H9 (cell line): ENCODE results near the gene SPTY2D1. TPM values are rescaled to one million over a fixed set of nuclear protein-coding genes. Genes with fewer than 3 reads are reported as not detected.
"Not testable (repeated sequence)": the region's sequence is repeated elsewhere in the genome, so short reads cannot be mapped to it uniquely, and the experiment has no call there.

Experiments used
- DNase-seq: peaks from one replicate; pipeline ENCODE4 v3.0.0-alpha.2; 2017
- H2AFZ ChIP-seq: one replicate; pipeline ENCODE4 v1.6.1; 2013; ENCODE audit warnings: mild to moderate bottlenecking, low read length, control low read depth, moderate library complexity
- H2AK5ac ChIP-seq: 2 replicates; pipeline ENCODE4 v1.6.1; 2013; ENCODE audit warnings: low read length, control low read depth, mixed read lengths; ENCODE audit not compliant: insufficient read length
- H2BK120ac ChIP-seq: one replicate; pipeline ENCODE4 v1.6.1; 2013; ENCODE audit warnings: low read depth, mild to moderate bottlenecking, low read length, control low read depth, inconsistent platforms; ENCODE audit not compliant: poor library complexity, severe bottlenecking
- H2BK12ac ChIP-seq: 2 replicates; pipeline ENCODE4 v1.6.1; 2013; ENCODE audit warnings: low read length, control low read depth, mixed read lengths, low read depth; ENCODE audit not compliant: insufficient read length
- H2BK15ac ChIP-seq: 2 replicates; pipeline ENCODE4 v1.6.1; 2013; ENCODE audit warnings: low read depth, low read length, control low read depth
- H2BK20ac ChIP-seq: one replicate; pipeline ENCODE4 v1.6.1; 2013; ENCODE audit warnings: low read depth, mild to moderate bottlenecking, low read length, control low read depth, inconsistent platforms; ENCODE audit not compliant: poor library complexity, severe bottlenecking
- H2BK5ac ChIP-seq: 2 replicates; pipeline ENCODE4 v1.6.1; 2013; ENCODE audit warnings: low read length, control low read depth, mixed read lengths; ENCODE audit not compliant: insufficient read length
- H3K14ac ChIP-seq: 2 replicates; pipeline ENCODE4 v1.6.1; 2013; ENCODE audit warnings: low read length, control low read depth; ENCODE audit not compliant: insufficient read depth
- H3K18ac ChIP-seq: 2 replicates; pipeline ENCODE4 v1.6.1; 2013; ENCODE audit warnings: low read depth, mild to moderate bottlenecking, mixed read lengths, low read length, control low read depth; ENCODE audit not compliant: insufficient read length
- H3K23ac ChIP-seq: 2 replicates; pipeline ENCODE4 v1.6.1; 2013; ENCODE audit warnings: low read length, control low read depth, mixed read lengths, low read depth; ENCODE audit not compliant: insufficient read length
- H3K23me2 ChIP-seq: 2 replicates; pipeline ENCODE4 v1.6.1; 2013; ENCODE audit warnings: low read depth, mild to moderate bottlenecking, mixed read lengths, low read length, control low read depth; ENCODE audit not compliant: insufficient read length, poor library complexity, severe bottlenecking
- H3K27ac ChIP-seq: 2 replicates; pipeline ENCODE4 v1.5.1; 2013; ENCODE audit warnings: low read length, control low read depth, mixed read lengths, low read depth; ENCODE audit not compliant: insufficient read length
- H3K27me3 ChIP-seq: 2 replicates; pipeline ENCODE4 v1.6.1; 2013; ENCODE audit warnings: low read length, control low read depth, inconsistent platforms; ENCODE audit not compliant: insufficient read depth
- H3K4ac ChIP-seq: 2 replicates; pipeline ENCODE4 v1.6.1; 2013; ENCODE audit warnings: low read depth, mild to moderate bottlenecking, control low read depth, inconsistent platforms, low read length, moderate library complexity
- H3K4me1 ChIP-seq: 2 replicates; pipeline ENCODE4 v1.6.1; 2013; ENCODE audit warnings: low read length, control low read depth, inconsistent platforms; ENCODE audit not compliant: insufficient read depth
- H3K4me2 ChIP-seq: 2 replicates; pipeline ENCODE4 v1.6.1; 2013; ENCODE audit warnings: low read length, control low read depth, mixed read lengths; ENCODE audit not compliant: insufficient read length, insufficient read depth
- H3K56ac ChIP-seq: 2 replicates; pipeline ENCODE4 v1.6.1; 2013; ENCODE audit warnings: low read depth, mild to moderate bottlenecking, mixed read lengths, low read length, control low read depth; ENCODE audit not compliant: insufficient read length
- H3K79me1 ChIP-seq: 2 replicates; pipeline ENCODE4 v1.6.1; 2013; ENCODE audit warnings: low read depth, mild to moderate bottlenecking, moderate library complexity, low read length, control low read depth, inconsistent platforms; ENCODE audit not compliant: insufficient read depth, poor library complexity, severe bottlenecking
- H3K79me2 ChIP-seq: 2 replicates; pipeline ENCODE4 v1.6.1; 2013; ENCODE audit warnings: low read length, control low read depth, inconsistent platforms; ENCODE audit not compliant: insufficient read depth
- H3K9ac ChIP-seq: 2 replicates; pipeline ENCODE4 v1.6.1; 2013; ENCODE audit warnings: low read length, control low read depth, mixed read lengths; ENCODE audit not compliant: insufficient read length; ENCODE audit errors: extremely low read depth
- H3K9me3 ChIP-seq: one replicate; pipeline ENCODE4 v1.6.1; 2013; ENCODE audit warnings: low read depth, low read length, inconsistent platforms; ENCODE audit not compliant: control insufficient read depth
- H3T11ph ChIP-seq: one replicate; pipeline ENCODE4 v1.6.1; 2013; ENCODE audit warnings: mild to moderate bottlenecking, low read length, control low read depth, inconsistent platforms
- H4K20me1 ChIP-seq: one replicate; pipeline ENCODE4 v1.6.1; 2013; ENCODE audit not compliant: control insufficient read depth, insufficient read length, insufficient read depth
- H4K5ac ChIP-seq: 2 replicates; pipeline ENCODE4 v1.6.1; 2013; ENCODE audit warnings: low read depth, mild to moderate bottlenecking, mixed read lengths, low read length, control low read depth; ENCODE audit not compliant: insufficient read length
- H4K8ac ChIP-seq: replicated peaks from 2 replicates; pipeline ENCODE4 v1.6.1; 2013; ENCODE audit warnings: low read length, control low read depth, mixed read lengths, low read depth; ENCODE audit not compliant: insufficient read length
- H4K91ac ChIP-seq: 2 replicates; pipeline ENCODE4 v1.6.1; 2013; ENCODE audit warnings: low read depth, mild to moderate bottlenecking, moderate library complexity, mixed read lengths, low read length, control low read depth; ENCODE audit not compliant: insufficient read length
- H3K27ac Mint-ChIP-seq, 3 experiments: 2 replicates in 2 of 3; 3 replicates in 1 of 3; pipeline ENCODE4 v1.8.0; 2020 to 2021; ENCODE audit warnings: mixed read lengths in 3 of 3, mild to moderate bottlenecking in 1 of 3, moderate library complexity in 1 of 3
- H3K27me3 Mint-ChIP-seq: 2 replicates; pipeline ENCODE4 v1.8.0; 2021; ENCODE audit warnings: low read depth, mild to moderate bottlenecking, moderate library complexity, mixed read lengths
- H3K36me3 Mint-ChIP-seq, 3 experiments: 2 replicates in 2 of 3; 3 replicates in 1 of 3; pipeline ENCODE4 v1.8.0; 2020 to 2021; ENCODE audit warnings: low read depth in 3 of 3, mixed read lengths in 3 of 3; ENCODE audit not compliant: insufficient read depth in 1 of 3
- H3K4me1 Mint-ChIP-seq, 2 experiments: 2 replicates each; pipeline ENCODE4 v1.8.0; 2020; ENCODE audit warnings: mixed read lengths in 2 of 2
- H3K4me3 Mint-ChIP-seq, 2 experiments: 2 replicates in 1 of 2; 3 replicates in 1 of 2; pipeline ENCODE4 v1.8.0; 2020 to 2021; ENCODE audit warnings: mild to moderate bottlenecking in 2 of 2, mixed read lengths in 2 of 2, moderate library complexity in 1 of 2
- H3K9me3 Mint-ChIP-seq, 2 experiments: 2 replicates in 1 of 2; 3 replicates in 1 of 2; pipeline ENCODE4 v1.8.0; 2020; ENCODE audit warnings: mild to moderate bottlenecking in 2 of 2, mixed read lengths in 2 of 2, moderate library complexity in 1 of 2
- WGBS: extraction: QIAGEN DNeasy Blood & Tissue Kit; methylation state at CpG from one replicate; pipeline ENCODE4 v1.1.7; 2013; ENCODE audit warnings: missing lambda C conversion rate, low lambda C conversion rate, mixed read lengths; ENCODE audit not compliant: insufficient read length; ENCODE audit errors: extremely low coverage; 5-methylcytosine and 5-hydroxymethylcytosine counted together
- total RNA-seq: library from RNA; stranded (reverse); gene quantifications from 2 replicates; pipeline ENCODE4 v1.2.1, GENCODE V29; 2021
- TF ChIP-seq, protein P1 (sequence below): fragments of 200-600 bp; sonication (generic); conservative IDR thresholded peaks from 3 replicates; pipeline ENCODE4 v1.8.0; 2021; ENCODE audit warnings: antibody characterized with exemption, mild to moderate bottlenecking

Gene SPTY2D1
- total RNA-seq, 1 experiment from 2014 or later: 15.9 TPM

DNA sequence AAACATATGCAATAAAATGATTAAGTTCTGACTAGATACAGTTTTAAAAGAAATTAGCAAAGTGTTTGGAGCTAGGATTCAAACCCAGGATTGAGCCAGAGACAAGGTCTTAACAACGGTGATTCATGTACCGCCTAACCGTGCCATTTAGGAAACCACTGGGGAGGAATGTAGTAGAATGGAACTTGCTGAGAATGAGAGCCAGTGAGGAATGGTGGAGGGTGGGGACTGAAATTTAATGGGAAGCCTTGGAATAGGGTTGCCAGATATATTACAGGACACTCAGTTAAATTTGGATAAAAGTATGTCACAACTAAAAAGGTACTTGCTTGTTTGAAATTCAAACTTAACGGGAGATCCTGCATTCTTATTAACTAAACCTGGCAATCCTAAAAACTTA lies 34.0 kb upstream of the SPTY2D1 start:
- Mint-ChIP-seq H3K4me3 (no peak overlapping the region), H3K4me1 (peaks cover 14 to 15% of the 10 kb centered on the region in 2 experiments), H3K27ac (0 out of 7 replicates have a peak overlapping the region, but pooled peaks of 1 of the 3 experiments have one; percentile 45), H3K27me3 (peaks cover 9% of the 10 kb centered on the region), H3K9me3 (no peaks in the 10 kb centered on the region), H3K36me3 (no peaks in the 10 kb centered on the region)
- Histone ChIP-seq H4K8ac (no peak overlapping the region), H3K9ac (no peak overlapping the region), H3T11ph (no peak overlapping the region), H2BK15ac (no peak overlapping the region), H2BK5ac (no peak overlapping the region), H2AK5ac (no peak overlapping the region), H4K5ac (no peak overlapping the region), H2BK20ac (no peak overlapping the region), H3K4me2 (no peak overlapping the region), H3K14ac (no peak overlapping the region), H3K4ac (no peak overlapping the region), H3K9me3 (no peaks in the 10 kb centered on the region), H3K79me2 (no peaks in the 10 kb centered on the region), H2BK12ac (no peak overlapping the region), H2AFZ (no peak overlapping the region), H2BK120ac (no peak overlapping the region), H3K27ac (no peak overlapping the region), H3K18ac (no peak overlapping the region), H4K91ac (no peak overlapping the region), H4K20me1 (no peaks in the 10 kb centered on the region), H3K23me2 (no peaks in the 10 kb centered on the region), H3K56ac (no peak overlapping the region), H3K4me1 (no peaks in the 10 kb centered on the region), H3K23ac (no peak overlapping the region), H3K79me1 (no peaks in the 10 kb centered on the region), H3K27me3 (no peaks in the 10 kb centered on the region)
- DNase-seq: no peak
- TF ChIP-seq, protein P1, sequence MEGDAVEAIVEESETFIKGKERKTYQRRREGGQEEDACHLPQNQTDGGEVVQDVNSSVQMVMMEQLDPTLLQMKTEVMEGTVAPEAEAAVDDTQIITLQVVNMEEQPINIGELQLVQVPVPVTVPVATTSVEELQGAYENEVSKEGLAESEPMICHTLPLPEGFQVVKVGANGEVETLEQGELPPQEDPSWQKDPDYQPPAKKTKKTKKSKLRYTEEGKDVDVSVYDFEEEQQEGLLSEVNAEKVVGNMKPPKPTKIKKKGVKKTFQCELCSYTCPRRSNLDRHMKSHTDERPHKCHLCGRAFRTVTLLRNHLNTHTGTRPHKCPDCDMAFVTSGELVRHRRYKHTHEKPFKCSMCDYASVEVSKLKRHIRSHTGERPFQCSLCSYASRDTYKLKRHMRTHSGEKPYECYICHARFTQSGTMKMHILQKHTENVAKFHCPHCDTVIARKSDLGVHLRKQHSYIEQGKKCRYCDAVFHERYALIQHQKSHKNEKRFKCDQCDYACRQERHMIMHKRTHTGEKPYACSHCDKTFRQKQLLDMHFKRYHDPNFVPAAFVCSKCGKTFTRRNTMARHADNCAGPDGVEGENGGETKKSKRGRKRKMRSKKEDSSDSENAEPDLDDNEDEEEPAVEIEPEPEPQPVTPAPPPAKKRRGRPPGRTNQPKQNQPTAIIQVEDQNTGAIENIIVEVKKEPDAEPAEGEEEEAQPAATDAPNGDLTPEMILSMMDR: no peak
- no CpG with 5 or more reads among the region's 4 CpGs for WGBS

DNA sequence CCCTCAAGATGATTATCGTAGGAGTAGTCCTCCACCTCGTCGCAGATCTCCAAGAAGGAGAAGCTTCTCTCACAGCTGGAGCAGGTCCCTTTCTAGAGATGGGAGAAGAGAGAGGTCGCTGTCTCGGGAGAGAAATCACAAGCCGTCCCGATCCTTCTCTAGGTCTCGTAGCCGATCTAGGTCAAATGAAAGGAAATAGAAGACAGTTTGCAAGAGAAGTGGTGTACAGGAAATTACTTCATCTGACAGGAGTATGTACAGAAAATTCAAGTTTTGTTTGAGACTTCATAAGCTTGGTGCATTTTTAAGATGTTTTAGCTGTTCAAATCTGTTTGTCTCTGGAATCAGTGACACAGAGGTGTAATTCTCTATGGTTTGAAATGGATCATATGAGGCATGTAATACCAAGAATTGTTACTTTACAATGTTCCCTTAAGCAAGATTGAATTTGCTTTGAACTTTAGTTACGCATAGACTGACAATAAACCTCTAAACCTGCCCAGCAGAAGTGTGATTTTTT lies 31.3 kb upstream of the SPTY2D1 start:
- WGBS: no CpG with 5 or more reads among the region's 10 CpGs
- not testable (repeated sequence) for H2BK5ac ChIP-seq, H2BK20ac ChIP-seq, H3K36me3 Mint-ChIP-seq, H4K20me1 ChIP-seq, H2AFZ ChIP-seq, H3T11ph ChIP-seq, H3K79me2 ChIP-seq, H3K4me1 ChIP-seq, H3K23me2 ChIP-seq, H3K4ac ChIP-seq, H3K27ac Mint-ChIP-seq, H3K23ac ChIP-seq, H3K9ac ChIP-seq, H4K91ac ChIP-seq, H3K18ac ChIP-seq, H3K14ac ChIP-seq, H4K5ac ChIP-seq, H3K56ac ChIP-seq, H3K27me3 ChIP-seq, H3K27ac ChIP-seq, H2BK15ac ChIP-seq, H2BK120ac ChIP-seq, H2AK5ac ChIP-seq, DNase-seq, H3K9me3 Mint-ChIP-seq, H3K4me3 Mint-ChIP-seq, H3K4me2 ChIP-seq, H4K8ac ChIP-seq, H3K79me1 ChIP-seq, H3K9me3 ChIP-seq, H2BK12ac ChIP-seq
- peaks cover 14 to 15% of the 10 kb centered on the region in 2 experiments for H3K4me1 Mint-ChIP-seq
- peaks cover 28% of the 10 kb centered on the region for H3K27me3 Mint-ChIP-seq
